Renal cortical epithelial cell (primary cell): ENCODE results near the gene PKM. TPM values are rescaled to one million over a fixed set of nuclear protein-coding genes. Genes with fewer than 3 reads are reported as not detected.

Source experiments
- DNase-seq: peaks from one replicate; pipeline ENCODE4 v3.0.0-alpha.2; 2011; ENCODE audit warnings: low read depth
- total RNA-seq: library from RNA; depleted of rRNA; stranded (reverse); fragments of >200 nt; gene quantifications from 2 replicates; pipeline ENCODE4 v1.2.3, GENCODE V29; 2014

PKM gene
- total RNA-seq, 1 donor from 2014 or later, result 5,384 TPM

DNA sequence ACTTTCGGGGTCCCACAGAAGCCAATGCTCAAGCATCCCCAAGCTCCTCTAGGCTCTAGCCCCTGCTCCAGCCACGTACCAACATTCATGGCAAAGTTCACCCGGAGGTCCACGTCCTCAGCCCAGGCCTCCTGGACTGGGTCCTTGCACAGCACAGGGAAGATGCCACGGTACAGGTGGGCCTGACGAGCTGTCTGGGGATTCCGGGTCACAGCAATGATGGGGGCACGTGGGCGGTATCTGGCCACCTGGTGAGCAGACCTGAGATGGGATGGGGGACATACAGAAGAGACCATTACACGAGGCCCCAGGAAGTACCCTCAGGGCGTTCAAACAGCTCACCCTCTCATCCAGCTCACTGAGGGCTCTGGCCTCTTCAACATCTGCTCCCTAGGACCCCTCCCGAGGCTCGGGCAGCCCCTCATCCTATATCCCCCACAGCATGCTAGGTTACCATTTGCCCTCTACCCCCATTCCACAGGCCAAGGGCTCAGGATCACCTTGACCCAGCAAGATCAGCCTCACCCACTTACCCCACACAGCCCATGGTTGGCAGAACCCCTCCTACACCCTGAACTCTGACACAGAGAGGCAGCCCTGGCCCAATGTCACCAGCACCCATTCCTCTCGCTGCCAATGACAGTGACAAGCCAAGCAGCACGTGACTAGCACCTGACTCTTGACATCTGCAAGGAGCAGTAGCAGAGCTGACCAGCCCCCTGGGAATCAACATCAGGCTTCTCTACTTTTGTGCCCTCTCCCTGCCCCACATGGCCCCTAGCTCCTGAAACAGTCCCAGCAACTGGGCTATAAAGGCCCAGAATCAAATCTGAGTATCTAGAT, 30.4 kb downstream of the PKM start:
- no peak for DNase-seq

- DNase-seq, result peak; percentile 68
Observed at GRCh38 chr15:72199721-72200212, 31.2 kb downstream of the PKM start.

DNA sequence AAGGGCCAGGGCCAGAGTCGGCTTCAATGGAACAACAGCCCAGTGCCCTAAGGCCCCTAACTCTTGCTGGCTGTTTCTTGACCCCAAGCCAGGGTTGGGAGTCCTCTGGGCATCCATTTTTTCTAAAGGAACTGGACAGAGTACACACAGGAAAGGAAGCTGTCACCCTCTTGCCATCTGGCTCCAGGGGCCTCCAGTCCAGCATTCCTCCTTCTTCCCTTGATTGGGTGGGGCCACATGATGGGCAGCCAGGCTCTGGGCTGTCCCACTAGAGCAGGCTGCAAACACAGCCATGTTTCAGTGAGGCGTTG, 31.8 kb downstream of the PKM start:
- DNase-seq, result no peak

DNA sequence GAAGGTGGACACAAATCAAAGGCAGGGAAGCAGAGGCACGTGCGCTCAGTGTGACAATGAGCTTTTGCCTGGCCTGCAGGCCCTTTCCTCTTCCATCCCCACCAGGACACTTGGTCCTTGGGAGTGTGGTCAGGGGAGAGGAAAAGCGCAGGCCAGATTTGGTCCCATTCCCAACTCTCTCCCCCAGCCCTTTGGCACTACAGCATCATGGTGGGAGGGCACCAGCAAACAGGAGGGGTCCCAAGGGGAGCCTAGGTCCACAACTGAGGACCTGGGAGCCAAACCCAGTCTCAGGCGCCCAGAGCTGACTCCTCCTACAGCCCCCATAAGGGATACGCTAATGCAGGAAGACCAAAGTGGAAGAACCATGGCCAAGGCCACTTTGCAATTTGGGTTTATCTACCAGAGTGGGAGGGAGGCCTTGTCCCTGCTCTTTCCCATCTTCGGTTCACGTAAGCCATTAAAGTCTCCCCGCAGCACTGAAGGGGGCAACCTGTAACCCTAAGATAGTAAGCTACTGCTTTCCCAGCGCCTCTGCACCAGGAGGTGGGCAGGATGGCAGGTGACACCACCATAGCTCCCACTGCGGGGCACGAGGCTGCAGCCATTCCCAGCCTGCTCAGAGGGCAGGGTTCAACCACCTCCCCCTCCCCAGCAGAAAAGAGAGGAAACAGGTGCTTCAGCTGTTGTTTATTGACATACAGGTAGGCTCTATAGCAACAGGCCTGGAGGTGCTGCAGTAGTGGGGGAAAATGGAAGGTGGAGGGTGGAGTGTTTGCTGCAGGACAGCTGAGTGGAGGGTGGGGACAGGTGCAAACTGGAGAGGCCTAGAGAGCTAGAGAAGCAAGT, 32.4 kb downstream of the PKM start:
- DNase-seq, result no peak

- DNase-seq, result peak; percentile 46
Observed at GRCh38 chr15:72197460-72198355, 33.3 kb downstream of the PKM start, which contains the start of gene GRAMD2A. Gene GRAMD2A (minus strand): TSS chr15:72197787.

GRCh38 chr15:72197041-72197459, 33.9 kb downstream of the PKM start:
- DNase-seq, result no peak

DNA sequence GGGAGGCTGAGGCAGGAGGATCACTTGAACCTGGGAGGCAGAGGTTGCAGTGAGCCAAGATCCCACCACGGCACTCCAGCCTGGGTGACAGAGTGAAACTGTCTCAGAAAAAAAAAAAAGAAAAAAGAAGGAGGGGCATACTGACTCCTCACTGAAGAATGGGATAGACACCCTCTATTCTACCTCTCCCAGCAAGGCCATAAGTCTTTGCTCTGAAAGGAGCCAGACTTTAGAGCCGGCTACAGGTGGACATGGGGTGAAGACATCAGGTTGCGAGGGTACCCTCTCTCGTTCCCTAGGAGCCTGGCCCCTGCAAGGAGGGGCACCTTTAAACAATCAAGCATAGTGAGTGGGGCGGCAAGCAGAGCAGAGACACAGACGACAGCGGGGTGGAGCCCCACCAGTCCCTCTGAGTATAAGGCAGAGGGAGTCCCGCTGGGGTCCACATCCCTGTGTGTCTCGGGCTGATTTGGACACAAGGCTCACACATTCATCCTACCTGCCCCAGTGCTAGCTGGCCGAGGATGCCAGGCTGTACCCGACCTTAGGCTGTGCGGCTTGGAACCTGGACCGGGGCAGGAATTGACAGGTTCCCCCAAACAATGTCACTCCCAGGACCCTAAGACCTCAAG, 34.5 kb downstream of the PKM start:
- DNase-seq, result no peak

DNA sequence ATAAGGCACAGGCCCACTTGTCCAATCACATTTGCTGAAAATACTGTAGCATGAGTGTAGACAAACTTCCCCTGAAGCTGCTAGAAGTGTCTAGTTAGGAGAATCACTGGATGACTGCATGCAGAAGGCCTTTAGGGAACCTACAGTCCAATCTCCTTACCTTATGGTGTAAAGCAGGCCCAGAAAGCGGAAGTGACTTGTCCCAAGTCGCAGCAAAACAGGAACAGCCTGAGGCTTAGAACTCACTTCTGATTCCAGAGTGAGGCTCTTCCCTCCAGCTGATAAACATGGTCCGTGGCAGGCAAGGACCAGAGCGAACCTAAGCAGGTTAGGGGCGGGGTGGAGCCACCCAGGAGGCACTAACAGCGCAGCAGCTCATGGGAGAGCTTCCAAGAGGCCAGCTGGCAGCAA, 35.9 kb downstream of the PKM start:
- peak; percentile 71 for DNase-seq

- DNase-seq, result no peak
Observed at GRCh38 chr15:72193836-72194396, 37.1 kb downstream of the PKM start.

GRCh38 chr15:72192416-72192815, 38.6 kb downstream of the PKM start:
- peak; percentile 40 for DNase-seq

DNA sequence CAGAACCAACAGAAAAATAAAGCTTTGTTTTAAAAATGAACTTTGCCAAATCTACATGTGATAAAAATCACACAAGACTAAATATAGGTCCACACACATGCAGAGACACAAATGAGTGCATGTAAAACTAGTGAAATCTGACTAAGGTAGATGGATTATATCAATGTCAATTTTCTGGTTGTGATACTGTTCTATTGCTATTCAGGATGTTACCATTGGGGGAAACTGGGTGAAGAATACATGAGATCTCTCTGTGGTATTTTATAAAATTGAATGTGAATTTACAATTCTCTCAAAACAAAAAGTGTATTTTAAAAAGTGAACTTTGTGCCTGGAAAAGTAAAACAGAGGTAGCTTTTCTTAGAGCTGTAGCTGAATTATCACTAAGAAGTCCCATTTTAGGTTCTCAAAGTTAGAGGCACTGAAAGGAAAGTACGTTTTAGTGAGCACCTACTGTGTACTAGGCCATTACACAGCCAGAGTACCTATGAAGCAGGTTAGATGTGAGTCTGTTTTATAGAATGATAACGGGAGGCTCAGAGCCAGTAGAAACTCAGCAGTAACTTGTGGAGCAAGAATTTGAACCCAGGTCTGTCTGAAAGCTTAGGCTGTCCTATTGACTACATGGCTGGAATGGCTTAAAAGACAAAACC, 41.6 kb downstream of the PKM start:
- DNase-seq, result no peak

DNA sequence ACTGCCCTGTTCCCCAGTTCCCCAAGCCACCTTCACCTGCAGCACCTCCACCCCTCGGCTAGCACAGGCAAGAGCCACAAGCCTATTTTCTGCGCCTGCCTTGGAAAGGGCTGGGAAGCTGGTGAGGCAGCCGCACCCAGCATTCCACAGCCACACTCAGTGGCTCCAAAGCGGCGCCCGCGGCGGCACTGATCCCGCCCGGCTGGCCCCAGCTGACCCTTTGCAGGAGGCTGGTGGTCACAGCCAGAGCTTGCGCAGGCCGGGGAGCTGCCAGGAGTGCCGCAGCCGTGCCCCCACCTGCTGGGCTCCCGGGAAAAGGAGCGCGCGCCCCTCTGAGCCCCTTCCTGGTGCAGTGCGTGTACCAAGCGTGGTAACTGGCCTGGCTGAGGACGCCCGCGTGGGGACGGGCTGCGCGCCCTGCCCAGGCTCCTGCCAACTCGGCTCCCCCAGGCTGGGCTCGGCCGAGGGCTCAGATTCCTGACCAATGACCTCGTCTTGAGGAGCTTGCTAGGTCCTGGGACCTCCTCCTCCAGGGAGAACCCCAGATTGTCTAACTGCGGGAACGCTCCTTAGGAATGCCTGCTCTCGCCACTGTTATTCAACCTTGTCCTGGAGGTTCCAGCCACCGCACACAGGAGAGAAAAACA, 46.7 kb downstream of the PKM start:
- DNase-seq, result peak; percentile 87

DNA sequence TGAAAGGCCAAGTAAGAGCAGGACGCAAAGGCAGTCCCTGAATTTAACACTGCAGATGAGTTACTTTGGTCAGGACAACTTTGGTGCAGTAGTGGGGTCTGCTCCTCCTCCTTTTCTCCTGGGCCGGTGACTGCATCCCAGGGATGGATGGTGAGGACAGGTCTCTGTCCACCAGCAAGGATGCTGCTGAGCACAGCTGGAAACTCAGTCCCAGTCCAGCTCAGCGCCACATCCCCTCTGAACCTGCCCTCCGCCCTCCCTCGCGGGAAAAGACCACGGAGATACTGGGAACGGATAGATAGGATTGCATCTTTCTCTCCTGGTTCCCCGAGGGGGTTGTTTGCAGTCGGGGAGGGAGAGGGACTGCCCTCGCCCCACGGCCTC, 47.2 kb downstream of the PKM start:
- no peak for DNase-seq

DNA sequence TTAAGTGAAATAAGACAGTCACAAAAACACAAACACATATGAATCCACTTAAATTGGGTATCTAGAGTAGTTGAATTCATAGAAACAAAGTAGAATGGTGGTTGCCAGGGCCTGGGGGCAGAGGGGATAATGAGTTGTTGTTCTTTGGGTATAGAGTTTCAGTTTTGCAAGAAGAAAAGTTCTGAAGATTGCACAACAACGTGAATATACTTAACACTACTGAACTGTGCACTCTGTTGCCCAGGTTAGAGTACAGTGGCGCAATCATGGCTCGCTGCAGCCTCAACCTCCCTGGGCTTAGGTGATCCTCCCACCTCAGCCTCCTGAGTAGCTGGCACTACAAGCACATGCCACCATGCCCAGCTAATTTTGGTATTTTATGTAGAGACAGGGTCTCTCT, 48.3 kb downstream of the PKM start:
- DNase-seq, result peak; percentile 86

GRCh38 chr15:72182244-72182643, 48.7 kb downstream of the PKM start:
- DNase-seq, result no peak

GRCh38 chr15:72180761-72181324, 50.1 kb downstream of the PKM start:
- DNase-seq, result no peak

DNA sequence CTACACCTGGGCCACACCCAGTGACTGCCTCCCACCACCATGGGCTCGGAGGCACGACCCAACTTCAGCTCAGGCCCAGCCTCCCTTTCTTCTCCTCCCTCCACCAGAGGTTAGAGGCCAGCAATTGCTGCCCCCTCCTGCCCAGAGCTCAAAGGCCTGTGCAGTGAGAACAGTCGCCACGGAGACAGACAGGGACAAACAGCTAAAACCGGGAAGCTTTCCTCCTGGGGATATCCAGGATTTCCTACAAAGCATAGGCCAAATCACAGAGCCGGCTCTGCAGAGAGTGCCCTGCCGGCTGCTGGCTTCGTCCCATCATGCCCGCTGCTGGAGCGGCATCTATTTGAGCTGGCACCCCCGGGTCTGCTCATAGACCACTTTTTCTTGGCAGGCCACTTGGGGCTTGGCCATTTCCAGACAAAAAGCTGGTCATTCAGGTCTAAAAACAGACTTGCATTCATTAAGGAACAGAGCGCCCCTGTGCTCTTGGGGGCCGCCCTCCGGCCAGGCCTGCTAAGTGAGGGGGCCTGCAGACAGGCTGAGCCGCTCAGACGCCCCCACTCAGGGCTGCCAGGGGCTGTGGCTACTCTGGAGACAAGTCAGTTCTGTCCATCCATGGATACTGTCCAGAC, 50.9 kb downstream of the PKM start:
- DNase-seq, result peak; percentile 59

GRCh38 chr15:72178976-72179585, 51.9 kb downstream of the PKM start:
- DNase-seq, result no peak

- no peak for DNase-seq
Observed at GRCh38 chr15:72176743-72177142, 54.2 kb downstream of the PKM start.
